CD8-positive, alpha-beta memory T cell (primary cell): Measurements from ENCODE around the gene HYPK. TPM values are rescaled to one million over a fixed set of nuclear protein-coding genes. Genes with fewer than 3 reads are reported as not detected.
A peak's percentile ranks its signal among the peaks of the same experiment; 100 is the strongest.

Experiments
- CTCF ChIA-PET: fragments of 350-600 bp; sonication (Branson Sonifier 250); formaldehyde crosslinking; loops from one replicate; lab custom pipeline; 2021; ENCODE audit warnings: antibody characterized with exemption; lab: Charles Lee
- POLR2A ChIA-PET: fragments of 350-600 bp; sonication (Branson Sonifier 250); formaldehyde crosslinking; loops from one replicate; lab custom pipeline; 2021; ENCODE audit warnings: antibody characterized with exemption; lab: Charles Lee
- DNase-seq, 5 donors: peaks; one replicate each; pipeline versions ENCODE4 v3.0.0 to v3.0.0-alpha.2; 2020 to 2022; ENCODE audit warnings: mixed read lengths in 1 of 5
- H3K27ac ChIP-seq: one replicate; pipeline ENCODE4 v1.7.0; 2013; ENCODE audit warnings: low read depth, mild to moderate bottlenecking, low read length, moderate library complexity
- H3K27me3 ChIP-seq: 2 replicates; pipeline ENCODE4 v1.7.0; 2013; ENCODE audit warnings: low read length, mild to moderate bottlenecking; ENCODE audit not compliant: insufficient read depth, poor library complexity, severe bottlenecking
- H3K36me3 ChIP-seq: 2 replicates; pipeline ENCODE4 v1.7.0; 2013; ENCODE audit warnings: mild to moderate bottlenecking, low read length, moderate library complexity; ENCODE audit not compliant: insufficient read depth
- H3K4me1 ChIP-seq: 2 replicates; pipeline ENCODE4 v1.7.0; 2013; ENCODE audit warnings: mild to moderate bottlenecking, low read length, moderate library complexity; ENCODE audit not compliant: insufficient read depth
- H3K4me3 ChIP-seq: 2 replicates; pipeline ENCODE4 v1.7.0; 2013; ENCODE audit warnings: mild to moderate bottlenecking, low read length
- H3K9me3 ChIP-seq: 2 replicates; pipeline ENCODE4 v1.7.0; 2013; ENCODE audit warnings: mild to moderate bottlenecking, low read length
- H3K27ac Mint-ChIP-seq, 8 donors: one replicate each; pipeline ENCODE4 v1.8.0; 2020 to 2021; ENCODE audit warnings: mixed read lengths in 8 of 8, mild to moderate bottlenecking in 6 of 8, inconsistent platforms in 3 of 8, moderate library complexity in 3 of 8
- H3K27me3 Mint-ChIP-seq, 2 donors: one replicate each; pipeline ENCODE4 v1.8.0; 2020 to 2021; ENCODE audit warnings: mixed read lengths in 2 of 2, mild to moderate bottlenecking in 1 of 2, moderate library complexity in 1 of 2
- H3K36me3 Mint-ChIP-seq, 3 donors: one replicate each; pipeline ENCODE4 v1.8.0; 2020 to 2021; ENCODE audit warnings: mixed read lengths in 3 of 3, inconsistent platforms in 1 of 3, mild to moderate bottlenecking in 1 of 3
- H3K4me1 Mint-ChIP-seq, 3 donors: one replicate each; pipeline ENCODE4 v1.8.0; 2020 to 2021; ENCODE audit warnings: mixed read lengths in 3 of 3, inconsistent platforms in 1 of 3, mild to moderate bottlenecking in 1 of 3
- H3K4me3 Mint-ChIP-seq, 7 donors: one replicate each; pipeline ENCODE4 v1.8.0; 2020 to 2021; ENCODE audit warnings: mixed read lengths in 7 of 7, mild to moderate bottlenecking in 6 of 7, moderate library complexity in 4 of 7, inconsistent platforms in 2 of 7
- H3K9me3 Mint-ChIP-seq, 5 donors: one replicate each; pipeline ENCODE4 v1.8.0; 2020 to 2022; ENCODE audit warnings: mixed read lengths in 5 of 5, mild to moderate bottlenecking in 3 of 5, moderate library complexity in 2 of 5, inconsistent platforms in 1 of 5
- polyA plus RNA-seq: library from polyadenylated mRNA; unstranded; fragments of 300-500 nt; fragmentation: Illumina TruSeq; gene quantifications from one replicate; pipeline ENCODE4 v1.2.3, GENCODE V29; 2021
- total RNA-seq, 2 experiments: library from RNA; stranded (reverse); gene quantifications; one replicate each; pipeline ENCODE4 v1.2.3, GENCODE V29; 2021

Gene HYPK
- total and polyA plus RNA-seq, 3 experiments from 2014 or later, result 11.9 to 32.7 (median 28.5) TPM

GRCh38 chr15:43774062-43774461 is 26.3 kb upstream of the HYPK start:
- H3K27me3 ChIP-seq, result no peaks in the 10 kb centered on the region
- peak overlapping the region in 1 of 7 donors; percentile 94 for H3K4me3 Mint-ChIP-seq
- no peaks in the 10 kb centered on the region for H3K9me3 Mint-ChIP-seq
- peaks cover 16% of the 10 kb centered on the region for H3K4me1 ChIP-seq
- H3K9me3 ChIP-seq, result no peaks in the 10 kb centered on the region
- H3K27ac ChIP-seq, result no peak overlapping the region
- no peaks in the 10 kb centered on the region for H3K27me3 Mint-ChIP-seq
- peaks cover 0 to 47% (median 14%) of the 10 kb centered on the region in 3 donors for H3K36me3 Mint-ChIP-seq
- H3K36me3 ChIP-seq, result peaks cover 28% of the 10 kb centered on the region
- no peak overlapping the region for H3K4me3 ChIP-seq
- peak overlapping the region in 6 of 8 donors; percentile 44 to 92 (median 74) for H3K27ac Mint-ChIP-seq
- CTCF ChIA-PET, result no interaction called here
- POLR2A ChIA-PET, result interaction anchor here (1.4 kb wide), 1 partner anchor 24 kb away, joined by 4 read pairs; no protein-coding TSS in a partner anchor
- DNase-seq, result no peak
- peaks cover 13 to 26% (median 14%) of the 10 kb centered on the region in 3 donors for H3K4me1 Mint-ChIP-seq

- POLR2A ChIA-PET, result interaction anchor here (1.4 to 2.1 kb wide), 2 partner anchors 16 to 26 kb away, joined by 4 to 24 read pairs; partner anchors contain the start of gene SERF2
- CTCF ChIA-PET, result no interaction called here
- Histone ChIP-seq H3K27ac (no peak overlapping the region), H3K36me3 (peaks cover 15% of the 10 kb centered on the region), H3K4me3 (no peak overlapping the region), H3K4me1 (peaks cover 16% of the 10 kb centered on the region), H3K9me3 (no peaks in the 10 kb centered on the region), H3K27me3 (no peaks in the 10 kb centered on the region)
- Mint-ChIP-seq H3K9me3 (no peaks in the 10 kb centered on the region), H3K4me3 (peak overlapping the region; percentile 66 to 97 (median 94)), H3K27ac (peak overlapping the region in 7 of 8 donors; percentile 71 to 92 (median 83)), H3K4me1 (peaks cover 16 to 25% (median 18%) of the 10 kb centered on the region in 3 donors), H3K36me3 (peaks cover 0 to 33% (median 7%) of the 10 kb centered on the region in 3 donors), H3K27me3 (no peaks in the 10 kb centered on the region)
- DNase-seq, result no peak
These were observed 24.9 kb upstream of the HYPK start for GRCh38 chr15:43775411-43775965.

- Histone ChIP-seq H3K4me3 (peak overlapping the region; percentile 62), H3K27me3 (no peaks in the 10 kb centered on the region), H3K27ac (no peak overlapping the region), H3K9me3 (no peaks in the 10 kb centered on the region), H3K36me3 (peaks cover 9% of the 10 kb centered on the region), H3K4me1 (peaks cover 16% of the 10 kb centered on the region)
- Mint-ChIP-seq H3K36me3 (peaks cover 0 to 27% (median 2%) of the 10 kb centered on the region in 3 donors), H3K4me3 (peak overlapping the region; percentile 89 to 97 (median 94)), H3K27me3 (no peaks in the 10 kb centered on the region), H3K27ac (peak overlapping the region in 7 of 8 donors; percentile 54 to 96 (median 80)), H3K9me3 (no peaks in the 10 kb centered on the region), H3K4me1 (peaks cover 18 to 25% (median 18%) of the 10 kb centered on the region in 3 donors)
- POLR2A ChIA-PET, result interaction anchor here (1.4 to 3.1 kb wide), 5 partner anchors 15 to 48 kb away, joined by 6 to 24 read pairs (median 9); partner anchors contain the start of genes HYPK, MFAP1, PDIA3 and SERF2
- CTCF ChIA-PET, result interaction anchor here (1.0 to 1.8 kb wide), 10 partner anchors 12 to 266 kb away, joined by 3 to 16 read pairs (median 5); partner anchors contain the start of gene SERF2
- peak in 3 of 5 donors; percentile 19 to 58 (median 21) for DNase-seq
These were observed 24.2 kb upstream of the HYPK start for GRCh38 chr15:43776101-43776717.

GRCh38 chr15:43776718-43777266 is 23.6 kb upstream of the HYPK start, which contains the start of gene ELL3:
ELL3 (minus strand) TSS chr15:43776966; CDS start chr15:43776901, 65 bp downstream.
- peaks cover 3% of the 10 kb centered on the region for H3K36me3 ChIP-seq
- peak within 1 kb of the TSS; percentile 89 to 97 (median 94) for H3K4me3 Mint-ChIP-seq
- CTCF ChIA-PET, result interaction anchor here (1.0 to 2.1 kb wide), 14 partner anchors 10 to 266 kb away, joined by 3 to 16 read pairs (median 5); partner anchors contain the start of genes PDIA3, SERF2 and SERINC4
- H3K27me3 ChIP-seq, result no peaks in the 10 kb centered on the region
- no peaks in the 10 kb centered on the region for H3K9me3 Mint-ChIP-seq
- peaks cover 18 to 25% (median 18%) of the 10 kb centered on the region in 3 donors for H3K4me1 Mint-ChIP-seq
- peak within 1 kb of the TSS; percentile 83 to 96 (median 92) for H3K27ac Mint-ChIP-seq
- peaks cover 16% of the 10 kb centered on the region for H3K4me1 ChIP-seq
- H3K36me3 Mint-ChIP-seq, result peaks cover 0 to 21% (median 2%) of the 10 kb centered on the region in 3 donors
- peak in 4 of 5 donors; percentile 73 to 84 (median 74) for DNase-seq
- POLR2A ChIA-PET, result interaction anchor here (0.6 to 3.1 kb wide), 7 partner anchors 14 to 48 kb away, joined by 3 to 24 read pairs (median 8); partner anchors contain the start of genes HYPK, MFAP1, PDIA3 and SERF2
- peak within 1 kb of the TSS; percentile 62 for H3K4me3 ChIP-seq
- H3K27ac ChIP-seq, result peak within 1 kb of the TSS; percentile 49
- H3K27me3 Mint-ChIP-seq, result no peaks in the 10 kb centered on the region
- no peaks in the 10 kb centered on the region for H3K9me3 ChIP-seq

- peak; percentile 79 to 89 (median 85) for DNase-seq
- H3K4me3 ChIP-seq, result peak overlapping the region; percentile 62
- POLR2A ChIA-PET, result interaction anchor here (0.5 to 3.1 kb wide), 8 partner anchors 14 to 47 kb away, joined by 3 to 24 read pairs (median 7); partner anchors contain the start of genes HYPK, MFAP1, PDIA3 and SERF2
- H3K36me3 Mint-ChIP-seq, result peaks cover 0 to 15% (median 0%) of the 10 kb centered on the region in 3 donors
- no peaks in the 10 kb centered on the region for H3K27me3 ChIP-seq
- CTCF ChIA-PET, result interaction anchor here (1.0 to 2.1 kb wide), 14 partner anchors 9 to 267 kb away, joined by 3 to 16 read pairs (median 5); partner anchors contain the start of genes PDIA3, SERF2 and SERINC4
- H3K27me3 Mint-ChIP-seq, result no peaks in the 10 kb centered on the region
- H3K9me3 ChIP-seq, result no peaks in the 10 kb centered on the region
- no peaks in the 10 kb centered on the region for H3K36me3 ChIP-seq
- peaks cover 16% of the 10 kb centered on the region for H3K4me1 ChIP-seq
- H3K27ac ChIP-seq, result peak overlapping the region; percentile 49
- peaks cover 18 to 25% (median 18%) of the 10 kb centered on the region in 3 donors for H3K4me1 Mint-ChIP-seq
- no peaks in the 10 kb centered on the region for H3K9me3 Mint-ChIP-seq
- H3K4me3 Mint-ChIP-seq, result peak overlapping the region; percentile 89 to 97 (median 94)
- H3K27ac Mint-ChIP-seq, result peak overlapping the region; percentile 83 to 96 (median 92)
These were observed 23.0 kb upstream of the HYPK start for GRCh38 chr15:43777267-43777914.

- Mint-ChIP-seq H3K4me1 (peaks cover 18 to 25% (median 18%) of the 10 kb centered on the region in 3 donors), H3K36me3 (peaks cover 0 to 5% (median 0%) of the 10 kb centered on the region in 3 donors), H3K4me3 (peak overlapping the region in 4 of 7 donors; percentile 17 to 35 (median 22)), H3K27me3 (no peaks in the 10 kb centered on the region), H3K27ac (peak overlapping the region in 3 of 8 donors; percentile 49 to 80 (median 67)), H3K9me3 (no peaks in the 10 kb centered on the region)
- peaks cover 16% of the 10 kb centered on the region for H3K4me1 ChIP-seq
- ChIA-PET POLR2A (interaction anchor here (3.1 kb wide), 1 partner anchor 22 kb away, joined by 18 read pairs; the partner anchor contains the start of genes HYPK and SERINC4), CTCF (interaction anchor here (1.1 to 1.6 kb wide), 2 partner anchors 9 to 10 kb away, joined by 4 to 11 read pairs; no protein-coding TSS in a partner anchor)
- H3K4me3 ChIP-seq, result no peak overlapping the region
- no peak overlapping the region for H3K27ac ChIP-seq
- H3K36me3 ChIP-seq, result no peaks in the 10 kb centered on the region
- no peaks in the 10 kb centered on the region for H3K27me3 ChIP-seq
- H3K9me3 ChIP-seq, result no peaks in the 10 kb centered on the region
- no peak for DNase-seq
These were observed 21.4 kb upstream of the HYPK start for GRCh38 chr15:43779016-43779415.

- CTCF ChIA-PET, result interaction anchor here (2.2 to 2.8 kb wide), 2 partner anchors 11 to 12 kb away, joined by 11 read pairs; partner anchors contain the start of gene ELL3
- Mint-ChIP-seq H3K27ac (peak overlapping the region in 2 of 8 donors; percentile 18 to 27), H3K4me1 (peaks cover 21 to 28% (median 21%) of the 10 kb centered on the region in 3 donors), H3K9me3 (no peaks in the 10 kb centered on the region), H3K36me3 (peaks cover 4 to 27% (median 6%) of the 10 kb centered on the region in 3 donors), H3K27me3 (no peaks in the 10 kb centered on the region), H3K4me3 (peak overlapping the region in 2 of 7 donors; percentile 1 to 12)
- no peak overlapping the region for H3K27ac ChIP-seq
- H3K27me3 ChIP-seq, result no peaks in the 10 kb centered on the region
- peaks cover 21% of the 10 kb centered on the region for H3K4me1 ChIP-seq
- no peaks in the 10 kb centered on the region for H3K9me3 ChIP-seq
- POLR2A ChIA-PET, result interaction anchor here (0.7 to 4.6 kb wide), 2 partner anchors 13 to 1405 kb away, joined by 5 to 24 read pairs; partner anchors contain the start of gene ELL3
- H3K36me3 ChIP-seq, result peaks cover 14% of the 10 kb centered on the region
- no peak for DNase-seq
- H3K4me3 ChIP-seq, result no peak overlapping the region
These were observed 11.0 kb upstream of the HYPK start for GRCh38 chr15:43789409-43789808.
